Medulla oblongata (tissue), 1 donor: ENCODE measurements around the gene DRGX.
A peak's percentile ranks its signal among the peaks of the same experiment; 100 is the strongest.

Source experiments
- DNase-seq: peaks from one replicate; pipeline ENCODE4 v3.0.0-alpha.2; 2015; ENCODE audit errors: extremely low spot score

The DRGX gene

GRCh38 chr10:49347342-49347741 is 48.5 kb downstream of the DRGX start:
- no peak for DNase-seq

- DNase-seq: no peak
Observed at GRCh38 chr10:49344840-49345239, 51.0 kb downstream of the DRGX start.

- no peak for DNase-seq
Observed at GRCh38 chr10:49338604-49339003, 57.3 kb downstream of the DRGX start.

GRCh38 chr10:49335364-49335972 is 60.4 kb downstream of the DRGX start:
- DNase-seq: no peak

GRCh38 chr10:49334964-49335363 is 60.9 kb downstream of the DRGX start:
- DNase-seq: no peak

GRCh38 chr10:49333192-49333591 is 62.7 kb downstream of the DRGX start:
- DNase-seq: no peak

GRCh38 chr10:49332768-49333167 is 63.1 kb downstream of the DRGX start:
- no peak for DNase-seq

- no peak for DNase-seq
Observed at GRCh38 chr10:49332333-49332732, 63.6 kb downstream of the DRGX start.

GRCh38 chr10:49331431-49331830 is 64.5 kb downstream of the DRGX start:
- DNase-seq: no peak

GRCh38 chr10:49330127-49330665 is 65.7 kb downstream of the DRGX start:
- DNase-seq: no peak

- peak; percentile 10 for DNase-seq
Observed at GRCh38 chr10:49329146-49329505, 66.8 kb downstream of the DRGX start.

- no peak for DNase-seq
Observed at GRCh38 chr10:49328401-49329145, 67.3 kb downstream of the DRGX start.

GRCh38 chr10:49327036-49327813 is 68.7 kb downstream of the DRGX start:
- no peak for DNase-seq

- DNase-seq: no peak
Observed at GRCh38 chr10:49325916-49326783, 69.7 kb downstream of the DRGX start.

- DNase-seq: no peak
Observed at GRCh38 chr10:49325131-49325915, 70.6 kb downstream of the DRGX start.

- peak; percentile 19 for DNase-seq
Observed at GRCh38 chr10:49324711-49325110, 71.2 kb downstream of the DRGX start.

GRCh38 chr10:49323896-49324270 is 72.0 kb downstream of the DRGX start:
- DNase-seq: no peak

GRCh38 chr10:49323171-49323895 is 72.6 kb downstream of the DRGX start:
- no peak for DNase-seq

- no peak for DNase-seq
Observed at GRCh38 chr10:49322371-49323170, 73.3 kb downstream of the DRGX start.
